VCaP (cell line): Measurements from ENCODE around the gene ADIPOR2.
"Not testable (repeated sequence)": the region's sequence is repeated elsewhere in the genome, so short reads cannot be mapped to it uniquely, and the experiment has no call there.

ENCODE experiments used
- H3K27ac ChIP-seq: fragments of 450-650 bp; 2 replicates; pipeline ENCODE4 v1.5.1; 2017
- CTCF ChIP-seq: fragments of 450-650 bp; conservative IDR thresholded peaks from 2 replicates; pipeline ENCODE4 v1.5.1; 2017; ENCODE audit warnings: mild to moderate bottlenecking, moderate library complexity

Gene ADIPOR2

GRCh38 chr12:1811948-1812291 is 121.0 kb downstream of the ADIPOR2 start:
- no peak for TF ChIP-seq CTCF
- H3K27ac ChIP-seq = no peak overlapping the region

- H3K27ac ChIP-seq = no peak overlapping the region
- TF ChIP-seq CTCF = no peak
Measured at GRCh38 chr12:1812650-1813302, 121.9 kb downstream of the ADIPOR2 start.

GRCh38 chr12:1814266-1814665 is 123.4 kb downstream of the ADIPOR2 start:
- H3K27ac ChIP-seq = no peak overlapping the region
- no peak for TF ChIP-seq CTCF

- H3K27ac ChIP-seq = no peak overlapping the region
- no peak for TF ChIP-seq CTCF
Measured at GRCh38 chr12:1815108-1815507, 124.2 kb downstream of the ADIPOR2 start.

GRCh38 chr12:1815814-1816729 is 125.2 kb downstream of the ADIPOR2 start:
- peak overlapping the region; percentile 70 for H3K27ac ChIP-seq
- TF ChIP-seq CTCF = no peak

GRCh38 chr12:1816730-1817348 is 126.0 kb downstream of the ADIPOR2 start:
- peak overlapping the region; percentile 70 for H3K27ac ChIP-seq
- no peak for TF ChIP-seq CTCF

- H3K27ac ChIP-seq = not testable (repeated sequence)
Measured at GRCh38 chr12:1817928-1818327, 127.1 kb downstream of the ADIPOR2 start.
